Measurements from ENCODE around the gene KRT4.

Gene KRT4

DNA sequence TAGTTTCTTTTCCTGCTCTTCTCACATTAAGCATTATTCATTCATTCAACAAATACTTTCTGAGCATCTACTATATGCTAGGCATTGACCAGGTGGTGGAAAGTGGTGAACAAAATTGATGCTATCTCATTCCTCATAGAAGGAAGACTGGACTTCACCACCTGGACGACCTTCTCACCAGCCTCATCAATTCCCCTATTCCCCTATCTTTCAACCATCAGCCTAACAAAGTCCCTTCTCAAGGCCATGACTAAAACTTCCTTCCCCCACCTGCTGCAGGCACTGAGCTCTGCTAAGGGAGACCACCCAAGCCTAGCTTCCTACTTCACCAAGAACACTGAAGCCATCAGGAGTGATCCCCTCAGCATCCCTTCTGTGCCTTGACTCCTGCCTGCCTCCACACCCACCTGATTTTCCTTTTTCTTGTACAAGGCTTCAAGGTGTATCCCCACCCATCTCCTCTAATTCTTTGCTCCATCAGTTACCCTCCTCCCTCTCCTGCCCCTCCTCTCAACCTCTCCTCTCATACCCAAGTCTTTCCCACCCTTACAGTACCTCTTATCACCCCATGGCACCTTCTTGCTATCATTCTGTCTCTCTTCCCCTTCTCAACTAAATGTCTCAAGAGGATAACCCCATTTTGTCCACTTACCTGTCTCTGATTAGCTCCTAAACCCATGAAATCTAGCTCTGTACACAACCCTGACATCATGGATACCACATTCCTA, 56.3 kb downstream of the KRT4 start:
- in situ Hi-C loops (cut with MboI; ENCODE audit: low sequenced_read_pairs, unreplicated experiment), result no loop called here
- TF ChIP-seq, protein P1, sequence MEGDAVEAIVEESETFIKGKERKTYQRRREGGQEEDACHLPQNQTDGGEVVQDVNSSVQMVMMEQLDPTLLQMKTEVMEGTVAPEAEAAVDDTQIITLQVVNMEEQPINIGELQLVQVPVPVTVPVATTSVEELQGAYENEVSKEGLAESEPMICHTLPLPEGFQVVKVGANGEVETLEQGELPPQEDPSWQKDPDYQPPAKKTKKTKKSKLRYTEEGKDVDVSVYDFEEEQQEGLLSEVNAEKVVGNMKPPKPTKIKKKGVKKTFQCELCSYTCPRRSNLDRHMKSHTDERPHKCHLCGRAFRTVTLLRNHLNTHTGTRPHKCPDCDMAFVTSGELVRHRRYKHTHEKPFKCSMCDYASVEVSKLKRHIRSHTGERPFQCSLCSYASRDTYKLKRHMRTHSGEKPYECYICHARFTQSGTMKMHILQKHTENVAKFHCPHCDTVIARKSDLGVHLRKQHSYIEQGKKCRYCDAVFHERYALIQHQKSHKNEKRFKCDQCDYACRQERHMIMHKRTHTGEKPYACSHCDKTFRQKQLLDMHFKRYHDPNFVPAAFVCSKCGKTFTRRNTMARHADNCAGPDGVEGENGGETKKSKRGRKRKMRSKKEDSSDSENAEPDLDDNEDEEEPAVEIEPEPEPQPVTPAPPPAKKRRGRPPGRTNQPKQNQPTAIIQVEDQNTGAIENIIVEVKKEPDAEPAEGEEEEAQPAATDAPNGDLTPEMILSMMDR (IDR thresholded peaks at IDR 0.05; ENCODE audit: borderline replicate concordance, control extremely low read depth, extremely low read depth, insufficient read depth, missing control alignments), result no peak
- no peak for DNase-seq (ENCODE audit: low spot score)

All from GM13976 (cell line).